ENCODE results near the gene ELL2. TPM values are rescaled to one million over a fixed set of nuclear protein-coding genes. Genes with fewer than 3 reads are reported as not detected.

ELL2 gene
- total RNA-seq, 1 experiment from 2014 or later = 27.5 TPM

DNA sequence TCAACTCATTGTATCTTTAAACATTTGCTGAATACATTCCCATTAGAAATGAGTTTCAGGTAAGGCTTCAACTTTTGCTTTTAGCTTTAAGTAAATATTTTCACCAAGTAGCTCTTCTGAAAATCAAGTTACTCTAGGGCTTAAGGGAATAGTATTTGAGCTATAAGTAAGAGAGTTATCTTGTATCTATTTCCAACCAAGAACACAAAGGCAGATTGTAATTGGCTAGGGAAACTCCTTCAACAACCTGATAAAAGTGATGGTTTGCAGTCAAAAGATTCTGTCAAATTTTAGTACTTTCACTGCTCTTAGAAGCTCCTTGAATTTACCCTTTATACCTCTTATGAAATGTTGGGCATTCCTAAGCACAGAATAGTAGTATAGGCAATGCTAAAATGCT is 13.0 kb downstream of the ELL2 start:
- Histone ChIP-seq H4K8ac (replicated peaks; ENCODE audit: insufficient read length, low read depth, low read length) (no peak overlapping the region), H3K4me1 (ENCODE audit: insufficient read depth, low read length) (no peaks in the 10 kb centered on the region; the same call in 1 of the 2 replicates), H3K23me2 (ENCODE audit: insufficient read length, low read depth, low read length, poor library complexity, severe bottlenecking) (no peaks in the 10 kb centered on the region), H3K14ac (ENCODE audit: insufficient read depth, low read length) (no peak overlapping the region), H2BK12ac (ENCODE audit: insufficient read length, low read depth, low read length) (no peak overlapping the region), H3K27me3 (ENCODE audit: insufficient read depth, low read length) (no peaks in the 10 kb centered on the region; the same call in 1 of the 2 replicates), H3K18ac (ENCODE audit: insufficient read length, low read depth, low read length) (no peak overlapping the region), H3K79me1 (ENCODE audit: insufficient read depth, low read depth, low read length, poor library complexity, severe bottlenecking) (no peaks in the 10 kb centered on the region), H3K4ac (ENCODE audit: low read depth, low read length) (no peak overlapping the region), H4K20me1 (ENCODE audit: control insufficient read depth, insufficient read depth, insufficient read length) (no peaks in the 10 kb centered on the region), H3K9me3 (ENCODE audit: control insufficient read depth, low read depth, low read length) (no peaks in the 10 kb centered on the region), H3K23ac (ENCODE audit: insufficient read length, low read depth, low read length) (no peak overlapping the region), H3T11ph (ENCODE audit: low read length) (no peak overlapping the region), H3K4me2 (ENCODE audit: insufficient read depth, insufficient read length, low read length) (no peak overlapping the region), H3K27ac (ENCODE audit: insufficient read length, low read depth, low read length) (no peak overlapping the region), H2AFZ (ENCODE audit: low read length) (no peak overlapping the region), H2BK15ac (ENCODE audit: low read depth, low read length) (no peak overlapping the region), H2BK5ac (ENCODE audit: insufficient read length, low read length) (no peak overlapping the region), H3K56ac (ENCODE audit: insufficient read length, low read depth, low read length) (no peak overlapping the region), H3K9ac (ENCODE audit: extremely low read depth, insufficient read length, low read length) (no peak overlapping the region), H4K5ac (ENCODE audit: insufficient read length, low read depth, low read length) (no peak overlapping the region), H3K79me2 (ENCODE audit: insufficient read depth, low read length) (no peaks in the 10 kb centered on the region; the same call in 1 of the 2 replicates), H4K91ac (ENCODE audit: insufficient read length, low read depth, low read length) (no peak overlapping the region), H2BK20ac (ENCODE audit: low read depth, low read length, poor library complexity, severe bottlenecking) (no peak overlapping the region), H2AK5ac (ENCODE audit: insufficient read length, low read length) (no peak overlapping the region), H2BK120ac (ENCODE audit: low read depth, low read length, poor library complexity, severe bottlenecking) (no peak overlapping the region)
- no peak overlapping the region for H3K4me3 Mint-ChIP-seq
- no peaks in the 10 kb centered on the region for H3K9me3 Mint-ChIP-seq
- H3K36me3 Mint-ChIP-seq (ENCODE audit: insufficient read depth in 1 of 3, low read depth in 3 of 3) = peaks cover 0 to 15% (median 4%) of the 10 kb centered on the region in 3 experiments; a peak in 4 of 7 replicates
- no peaks in the 10 kb centered on the region for H3K27me3 Mint-ChIP-seq (ENCODE audit: low read depth)
- H3K4me1 Mint-ChIP-seq = peaks cover 9 to 13% of the 10 kb centered on the region in 2 experiments
- no peak for TF ChIP-seq CTCF (conservative IDR thresholded peaks at IDR 0.05)
- DNase-seq = no peak
- no peak overlapping the region for H3K27ac Mint-ChIP-seq
